K562 (cell line): ENCODE data around the gene C10orf71. TPM values are rescaled to one million over a fixed set of nuclear protein-coding genes. Genes with fewer than 3 reads are reported as not detected.

ENCODE experiments used
- ATAC-seq: fragments of 200-7000 bp; cut with Tn5 transposase; 3 replicates; pipeline ENCODE4 v1.9.1; 2020; ENCODE audit warnings: moderate library complexity
- BruUV-seq: library from RNA; stranded (reverse); fragments of 400-500 nt; replicated peaks from 2 replicates; lab custom pipeline; 2021; lab: Mats Ljungman, UMichigan
- CTCF ChIA-PET: fragments of 300-600 bp; formaldehyde crosslinking; extraction: SDS; loops from one replicate; lab custom pipeline; 2021; ENCODE audit warnings: low intra/inter-chr PET ratio; lab: Yijun Ruan, JAX
- POLR2A ChIA-PET: fragments of 300-600, 350-650 bp; sonication (Branson Sonifier 250); formaldehyde crosslinking; extraction: SDS; loops from one replicate; lab custom pipeline; 2021; ENCODE audit warnings: antibody characterized with exemption, inconsistent platforms; lab: Yijun Ruan, JAX
- DNase-seq, 4 experiments: peaks; one replicate each; pipeline versions ENCODE4 v3.0.0 to v3.0.0-alpha.2; 2011 to 2018; ENCODE audit warnings: low spot score in 3 of 4, mixed read lengths in 3 of 4; ENCODE audit errors: extremely low read depth in 1 of 4
- FAIRE-seq: peaks from 2 replicates; lab custom pipeline; 2011; peaks lifted over from hg19 to GRCh38; lab: Jason Lieb, UNC
- H2AFZ ChIP-seq: 2 replicates; pipeline ENCODE4 v1.6.0; 2011; ENCODE audit warnings: low read depth, low read length, control low read depth, inconsistent platforms
- H3K27ac ChIP-seq: fragments of 200-600 bp; 3 replicates; pipeline ENCODE4 v1.8.0; 2011; ENCODE audit warnings: low read depth, mild to moderate bottlenecking, control low read depth, inconsistent platforms, low read length, moderate library complexity, mixed read lengths; ENCODE audit errors: extremely low read depth
- H3K27me3 ChIP-seq, 2 experiments: fragments of 300-600 bp in 1 of 2; 2 replicates in 1 of 2; 3 replicates in 1 of 2; pipeline versions ENCODE4 v1.6.0 to v1.8.0; 2011; ENCODE audit warnings: inconsistent platforms in 2 of 2, low read length in 2 of 2, mild to moderate bottlenecking in 1 of 2, mixed read lengths in 1 of 2, moderate library complexity in 1 of 2; ENCODE audit not compliant: control insufficient read depth in 2 of 2, insufficient read depth in 2 of 2
- H3K36me3 ChIP-seq: fragments of 300-600 bp; 3 replicates; pipeline ENCODE4 v1.8.0; 2011; ENCODE audit warnings: mild to moderate bottlenecking, low read length, inconsistent platforms; ENCODE audit not compliant: control insufficient read depth, insufficient read depth
- H3K4me1 ChIP-seq, 2 experiments: fragments of 200-600 bp in 1 of 2; replicated peaks in 1 of 2; 2 replicates in 1 of 2; 3 replicates in 1 of 2; pipeline versions ENCODE4 v1.5.1 to v1.8.0; 2011; ENCODE audit warnings: inconsistent platforms in 2 of 2, low read length in 2 of 2, mild to moderate bottlenecking in 1 of 2, mixed read lengths in 1 of 2, moderate library complexity in 1 of 2; ENCODE audit not compliant: control insufficient read depth in 2 of 2, insufficient read depth in 2 of 2
- H3K4me2 ChIP-seq: 2 replicates; pipeline ENCODE4 v1.6.1; 2011; ENCODE audit warnings: low read length, control low read depth, inconsistent platforms, mixed read lengths; ENCODE audit not compliant: insufficient read depth
- H3K4me3 ChIP-seq: fragments of 200-600 bp; sonication (generic), shearing (Covaris generic); 2 replicates; pipeline ENCODE4 v1.5.1; 2016; ENCODE audit warnings: control low read depth, inconsistent platforms
- H3K79me2 ChIP-seq: fragments of 200-600 bp; 3 replicates; pipeline ENCODE4 v1.8.0; 2011; ENCODE audit warnings: low read length, inconsistent platforms; ENCODE audit not compliant: control insufficient read depth, insufficient read depth
- H3K9ac ChIP-seq, 2 experiments: 2 replicates each; pipeline versions ENCODE4 v1.6.0 to v1.6.1; 2011; ENCODE audit warnings: low read depth in 2 of 2, low read length in 2 of 2, control low read depth in 1 of 2, inconsistent platforms in 1 of 2, mild to moderate bottlenecking in 1 of 2, mixed read lengths in 1 of 2; ENCODE audit not compliant: insufficient read depth in 1 of 2
- H3K9me1 ChIP-seq: one replicate; pipeline ENCODE4 v1.6.0; 2011; ENCODE audit warnings: inconsistent platforms, mild to moderate bottlenecking, low read length, moderate library complexity; ENCODE audit not compliant: control insufficient read depth, insufficient read depth
- H3K9me3 ChIP-seq: replicated peaks from 2 replicates; pipeline ENCODE4 v1.5.1; 2011; ENCODE audit warnings: low read depth, low read length, inconsistent platforms; ENCODE audit not compliant: control insufficient read depth, insufficient read depth
- H4K20me1 ChIP-seq: replicated peaks from 2 replicates; pipeline ENCODE4 v1.6.1; 2011; ENCODE audit warnings: low read length, inconsistent platforms, mixed read lengths; ENCODE audit not compliant: control insufficient read depth, insufficient read depth
- CBX8 ChIP-seq: fragments of 200-600 bp; sonication (generic); IDR thresholded peaks from 2 replicates; pipeline ENCODE4 v1.6.1; 2012; ENCODE audit warnings: borderline replicate concordance, mixed run types, low read depth, mild to moderate bottlenecking, moderate library complexity, mixed read lengths, low read length, control low read depth, inconsistent platforms; ENCODE audit not compliant: poor library complexity, severe bottlenecking; ENCODE audit errors: extremely low read depth
- DPF2 ChIP-seq: fragments of 450-650 bp; IDR thresholded peaks from 2 replicates; pipeline ENCODE4 v1.6.1; 2016
- E4F1 ChIP-seq: fragments of 250-450 bp; sonication (Bioruptor Pico); IDR thresholded peaks from 2 replicates; pipeline ENCODE4 v1.5.0; 2021; ENCODE audit warnings: mild to moderate bottlenecking, borderline replicate concordance
- EGR1 ChIP-seq: fragments of 450-650 bp; conservative IDR thresholded peaks from 2 replicates; pipeline ENCODE4 v1.6.1; 2017; ENCODE audit warnings: mild to moderate bottlenecking
- EHMT2 ChIP-seq: fragments of 450-650 bp; IDR thresholded peaks from 2 replicates; pipeline ENCODE4 v1.6.1; 2018; ENCODE audit warnings: antibody characterized with exemption
- ELK3 ChIP-seq: fragments of 450-650 bp; formaldehyde crosslinking; IDR thresholded peaks from 2 replicates; pipeline ENCODE4 v1.4.0; 2020; ENCODE audit warnings: mild to moderate bottlenecking
- NCOR1 ChIP-seq: fragments of 450-650 bp; IDR thresholded peaks from 2 replicates; pipeline ENCODE4 v1.6.1; 2016; ENCODE audit warnings: mild to moderate bottlenecking, moderate library complexity
- PTTG1 ChIP-seq: fragments of 450-650 bp; IDR thresholded peaks from 2 replicates; pipeline ENCODE4 v1.6.1; 2016; ENCODE audit warnings: low read depth, mild to moderate bottlenecking, missing genetic modification characterization, missing compliant biosample characterization
- RHOXF2B ChIP-seq: fragments of 250-450 bp; sonication (Bioruptor Pico); conservative IDR thresholded peaks from 2 replicates; pipeline ENCODE4 v1.5.1; 2021
- SNIP1 ChIP-seq: fragments of 450-650 bp; IDR thresholded peaks from 2 replicates; pipeline ENCODE4 v1.7.1; 2017; ENCODE audit warnings: low read depth, mild to moderate bottlenecking
- TAL1 ChIP-seq: fragments of 450-650 bp; IDR thresholded peaks from 2 replicates; pipeline ENCODE4 v1.6.1; 2016; ENCODE audit warnings: mild to moderate bottlenecking
- TCF3 ChIP-seq: sonication (generic); formaldehyde crosslinking; IDR thresholded peaks from 2 replicates; pipeline ENCODE4 v1.4.0; 2020; ENCODE audit warnings: mild to moderate bottlenecking, missing genetic modification reagents
- YBX1 ChIP-seq: fragments of 450-650 bp; IDR thresholded peaks from 2 replicates; pipeline ENCODE4 v1.7.1; 2016; ENCODE audit warnings: mild to moderate bottlenecking
- ZBTB7A ChIP-seq: IDR thresholded peaks from 2 replicates; pipeline ENCODE4 v1.6.1; 2011; ENCODE audit warnings: low read depth, mild to moderate bottlenecking, low read length, moderate library complexity, borderline replicate concordance; ENCODE audit not compliant: control insufficient read depth
- ZNF696 ChIP-seq: fragments of 250-450 bp; sonication (Bioruptor Pico); conservative IDR thresholded peaks from 2 replicates; pipeline ENCODE4 v1.4.0; 2020; ENCODE audit warnings: mild to moderate bottlenecking, moderate library complexity
- WGBS: fragments of 100-300 bp; shearing (Covaris generic); methylation state at CpG from one replicate; pipeline ENCODE4 v1.1.6; 2016; ENCODE audit warnings: low coverage, mixed read lengths; ENCODE audit not compliant: insufficient coverage; ENCODE audit errors: missing lambda C conversion rate; 5-methylcytosine and 5-hydroxymethylcytosine counted together
- in situ Hi-C: fragments of 300-500 bp; cut with MboI; formaldehyde crosslinking; loops from 4 replicates; pipeline ENCODE4 v1.15.0; 2018; ENCODE audit warnings: inconsistent platforms, mixed read lengths
- intact Hi-C: fragments of 100-400 bp; cut with micrococcal nuclease; formaldehyde crosslinking; loops from 2 replicates; pipeline ENCODE4 v1.14.2; 2022
- polyA plus RNA-seq, 8 experiments: library from polyadenylated mRNA; depleted of rRNA in 4 of 8; stranded (reverse) in 5 of 8; unstranded in 3 of 8; fragments of >200 nt; fragmentation: Nextera tagmentation in 2 of 8; fragmentation: Illumina TruSeq in 1 of 8; extraction: Ambion mirVana in 2 of 8; extraction: Trizol in 1 of 8; gene quantifications; 2 replicates each; pipeline versions ENCODE4 v1.2.1 to v1.2.3, GENCODE V29; 2011 to 2014; ENCODE audit warnings: inconsistent platforms in 1 of 8, missing spikeins in 1 of 8
- total RNA-seq, 7 experiments: library from RNA; depleted of rRNA in 6 of 7; stranded (reverse); fragments of >200 nt in 6 of 7; fragmentation: Illumina TruSeq in 2 of 7; extraction: Trizol in 2 of 7; gene quantifications; 2 replicates each; pipeline versions ENCODE4 v1.2.1 to v1.2.3, GENCODE V29; 2011 to 2021; ENCODE audit warnings: low replicate concordance in 1 of 7
- TF ChIP-seq, protein P1 (sequence below): sonication (generic); IDR thresholded peaks from 2 replicates; pipeline ENCODE4 v1.6.1; 2016

The C10orf71 gene
- total and polyA plus RNA-seq, 9 of the 15 experiments (the other 6 are each of a cell fraction or from before 2014, with no cell fraction given) = 0.06 to 4.5 (median 1.3) TPM

- Histone ChIP-seq H3K79me2 (no peaks in the 10 kb centered on the region), H3K4me1 (peaks cover 0 to 3% of the 10 kb centered on the region in 2 experiments; a peak in 1 of 5 replicates), H3K27me3 (no peaks in the 10 kb centered on the region), H3K27ac (no peak overlapping the region), H3K4me2 (no peak overlapping the region), H3K9me3 (no peaks in the 10 kb centered on the region), H2AFZ (no peak overlapping the region), H3K9ac (peak overlapping the region in 1 of 2 experiments; percentile 47; a peak in 1 of 4 replicates), H3K4me3 (no peak overlapping the region), H3K36me3 (peaks cover 16% of the 10 kb centered on the region; the same call in 2 of the 3 replicates), H4K20me1 (no peaks in the 10 kb centered on the region), H3K9me1 (no peaks in the 10 kb centered on the region)
- BruUV-seq = no TSS peak
- intact Hi-C loops (no loop called here), in situ Hi-C loops (no loop called here)
- ATAC-seq (no peak), DNase-seq (no peak), FAIRE-seq (no peak)
- ChIA-PET CTCF (no interaction called here), POLR2A (interaction anchor here (0.7 kb wide), 1 partner anchor 334 kb away, joined by 3 read pairs; no protein-coding TSS in a partner anchor)
- WGBS = 65% methylated on average over 6 of the region's 6 CpGs
- TF ChIP-seq YBX1 (no peak), RHOXF2B (CRISPR knock-in tag) (no peak), PTTG1 (no peak), ZBTB7A (no peak), DPF2 (no peak), EHMT2 (no peak), ZNF696 (CRISPR knock-in tag) (no peak), TAL1 (no peak), CBX8 (no peak), NCOR1 (no peak), TCF3 (no peak), E4F1 (CRISPR knock-in tag) (no peak), EGR1 (no peak), SNIP1 (no peak), ELK3 (CRISPR knock-in tag) (no peak)
- TF ChIP-seq, protein P1, sequence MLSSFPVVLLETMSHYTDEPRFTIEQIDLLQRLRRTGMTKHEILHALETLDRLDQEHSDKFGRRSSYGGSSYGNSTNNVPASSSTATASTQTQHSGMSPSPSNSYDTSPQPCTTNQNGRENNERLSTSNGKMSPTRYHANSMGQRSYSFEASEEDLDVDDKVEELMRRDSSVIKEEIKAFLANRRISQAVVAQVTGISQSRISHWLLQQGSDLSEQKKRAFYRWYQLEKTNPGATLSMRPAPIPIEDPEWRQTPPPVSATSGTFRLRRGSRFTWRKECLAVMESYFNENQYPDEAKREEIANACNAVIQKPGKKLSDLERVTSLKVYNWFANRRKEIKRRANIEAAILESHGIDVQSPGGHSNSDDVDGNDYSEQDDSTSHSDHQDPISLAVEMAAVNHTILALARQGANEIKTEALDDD = no peak
These were observed 19.1 kb downstream of the C10orf71 start for GRCh38 chr10:49318028-49318427.
